Cardiac fibroblast (primary cell): ENCODE data around the gene MAN2A2.

Experiments used
- DNase-seq, 2 donors: peaks; one replicate each; pipeline versions ENCODE4 v3.0.0 to v3.0.0-alpha.2; 2010; ENCODE audit warnings: low read depth in 2 of 2
- H3K4me3 ChIP-seq, 2 donors: replicated peaks in 1 of 2; 1 replicate in 1 of 2; 2 replicates in 1 of 2; pipeline ENCODE4 v1.5.1; 2011; ENCODE audit warnings: low read depth in 2 of 2, low read length in 2 of 2, mild to moderate bottlenecking in 2 of 2, moderate library complexity in 1 of 2
- CTCF ChIP-seq: IDR thresholded peaks from one replicate; pipeline ENCODE4 v1.5.1; 2011; ENCODE audit warnings: low read depth, mild to moderate bottlenecking, low read length, inconsistent platforms

The MAN2A2 gene

DNA sequence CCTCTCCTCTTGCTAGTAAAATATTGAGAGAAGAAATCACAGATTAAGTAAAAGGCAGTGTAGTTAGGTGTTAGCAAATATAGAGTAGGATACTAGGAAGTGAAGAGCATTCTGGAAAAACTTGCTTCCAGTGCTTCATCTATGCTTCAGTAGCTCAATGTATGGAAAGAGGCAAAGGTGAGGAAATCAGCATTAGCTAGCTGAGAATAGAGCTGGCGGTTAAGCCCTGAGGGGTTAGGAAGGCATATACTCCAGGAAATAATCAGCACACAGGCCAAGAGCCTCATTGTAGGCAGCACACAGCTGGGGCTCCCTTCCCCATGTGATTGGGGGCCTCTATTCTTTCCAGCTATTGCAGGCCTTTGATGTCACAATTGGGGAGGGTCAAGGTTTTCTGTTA is 65.3 kb downstream of the MAN2A2 start:
- DNase-seq, result no peak
- TF ChIP-seq CTCF, result no peak
- no peak overlapping the region for H3K4me3 ChIP-seq

DNA sequence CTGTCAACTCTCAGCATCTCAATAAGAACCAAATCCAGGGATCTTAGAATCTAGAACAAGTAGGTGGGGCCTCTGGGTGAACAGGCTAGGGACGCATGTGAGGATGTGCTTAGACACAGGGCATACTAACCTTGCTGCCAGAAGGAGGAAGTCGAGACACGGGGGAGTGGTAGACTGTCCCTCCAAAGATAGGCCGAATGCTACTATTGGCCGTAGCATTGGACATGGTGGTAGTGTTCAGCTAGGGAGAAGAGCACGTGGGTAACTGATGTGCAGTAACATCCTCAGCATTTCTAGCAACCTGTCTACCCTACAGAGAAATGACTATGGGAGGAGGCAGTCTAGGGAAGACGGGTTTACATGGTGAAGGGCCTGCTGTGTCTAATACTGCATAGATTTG is 67.2 kb downstream of the MAN2A2 start:
- DNase-seq, result no peak
- H3K4me3 ChIP-seq, result no peak overlapping the region

DNA sequence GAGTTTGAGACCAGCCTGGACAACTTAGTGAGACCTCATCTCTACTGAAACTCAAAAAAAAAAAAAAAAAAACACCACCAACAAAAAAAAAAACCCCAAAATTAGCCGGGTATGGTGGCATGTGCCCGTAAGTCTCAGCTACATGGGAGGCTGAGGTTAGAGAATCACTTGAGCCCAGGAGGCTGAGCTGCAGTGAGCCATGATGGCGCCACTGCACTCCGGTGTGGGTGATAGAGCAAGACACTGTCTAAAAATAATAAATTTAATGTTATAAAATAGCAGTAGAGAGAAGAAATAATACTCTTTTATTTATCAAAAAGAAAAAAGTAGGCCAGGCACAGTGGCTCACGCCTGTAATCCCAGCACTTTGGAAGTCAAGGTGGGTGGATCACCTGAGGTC is 69.0 kb downstream of the MAN2A2 start:
- no peak for TF ChIP-seq CTCF

More for the DNA sequence above, 67.2 kb downstream of the MAN2A2 start:
- no peak for TF ChIP-seq CTCF

More for the DNA sequence above, 69.0 kb downstream of the MAN2A2 start:
- no peak for DNase-seq
- H3K4me3 ChIP-seq, result no peak overlapping the region
